Measurements from ENCODE around the gene ZNF516.

- TF ChIP-seq GABPA (IDR thresholded peaks at IDR 0.05 in 1 of 2, conservative IDR thresholded peaks at IDR 0.05 in 1 of 2), result no peak
- no peak for TF ChIP-seq JUND (IDR thresholded peaks at IDR 0.05)
Observed at GRCh38 chr18:76458522-76459311, 36.3 kb downstream of the ZNF516 start.

Measured in liver (tissue), 2 donors.